Measurements from ENCODE around the gene C20orf204. TPM values are rescaled to one million over a fixed set of nuclear protein-coding genes. Genes with fewer than 3 reads are reported as not detected.
A peak's percentile ranks its signal among the peaks of the same experiment; 100 is the strongest.

The C20orf204 gene
- total RNA-seq, 4 donors from 2014 or later = 0.26 to 0.57 (median 0.57) TPM; not detected in 1

GRCh38 chr20:64069614-64070243 lies 33.7 kb downstream of the C20orf204 start:
- Histone ChIP-seq H3K36me3 (peaks cover 4 to 40% (median 6%) of the 10 kb centered on the region in 3 donors), H3K4me3 (no peak overlapping the region), H3K27me3 (no peaks in the 10 kb centered on the region), H3K27ac (no peak overlapping the region), H3K9me3 (no peaks in the 10 kb centered on the region), H3K4me1 (peaks cover 7 to 33% (median 12%) of the 10 kb centered on the region in 3 donors)
- no peak for DNase-seq
- WGBS, 2 donors = 73% methylated on average over 7 of the region's 14 CpGs; no CpG with 5 or more reads in 1 of the 2 donors
- TF ChIP-seq CTCF (IDR thresholded peaks at IDR 0.05) (peak; percentile 29 to 68 (median 47)), POLR2A (IDR thresholded peaks at IDR 0.05) (no peak)
- intact Hi-C loops (cut with DNase I) = no loop called here

GRCh38 chr20:64070244-64070993 lies 34.4 kb downstream of the C20orf204 start:
- H3K27ac ChIP-seq = no peak overlapping the region
- H3K9me3 ChIP-seq = no peaks in the 10 kb centered on the region
- H3K27me3 ChIP-seq = no peaks in the 10 kb centered on the region
- H3K4me3 ChIP-seq = no peak overlapping the region
- peaks cover 4 to 47% (median 10%) of the 10 kb centered on the region in 3 donors for H3K36me3 ChIP-seq
- intact Hi-C loops (cut with DNase I) = no loop called here
- WGBS, 2 donors = 93 to 96% methylated on average over 10 to 11 of the region's 31 CpGs
- DNase-seq = no peak
- H3K4me1 ChIP-seq = peaks cover 3 to 26% (median 7%) of the 10 kb centered on the region in 3 donors
- TF ChIP-seq CTCF (IDR thresholded peaks at IDR 0.05) = no peak
- peak in 1 of 4 donors; percentile 14 for TF ChIP-seq POLR2A (IDR thresholded peaks at IDR 0.05)

GRCh38 chr20:64071341-64072332 lies 35.7 kb downstream of the C20orf204 start:
- H3K4me1 ChIP-seq = peaks cover 3 to 27% (median 7%) of the 10 kb centered on the region in 3 donors
- no peak overlapping the region for H3K4me3 ChIP-seq
- peaks cover 4 to 49% (median 10%) of the 10 kb centered on the region in 3 donors for H3K36me3 ChIP-seq
- no peak for DNase-seq
- no peaks in the 10 kb centered on the region for H3K27me3 ChIP-seq
- TF ChIP-seq POLR2A (IDR thresholded peaks at IDR 0.05) (no peak), CTCF (IDR thresholded peaks at IDR 0.05) (no peak)
- intact Hi-C loops (cut with DNase I) = no loop called here
- no peak overlapping the region for H3K27ac ChIP-seq
- H3K9me3 ChIP-seq = no peaks in the 10 kb centered on the region
- 65 to 91% methylated on average over 13 to 14 of the region's 30 CpGs for WGBS, 2 donors

GRCh38 chr20:64072498-64073063 lies 36.6 kb downstream of the C20orf204 start:
- Histone ChIP-seq H3K27me3 (no peaks in the 10 kb centered on the region), H3K9me3 (no peaks in the 10 kb centered on the region), H3K4me3 (no peak overlapping the region), H3K27ac (no peak overlapping the region), H3K4me1 (peaks cover 0 to 30% (median 14%) of the 10 kb centered on the region in 3 donors), H3K36me3 (peaks cover 4 to 49% (median 10%) of the 10 kb centered on the region in 3 donors)
- WGBS, 2 donors = 84% methylated on average over 6 of the region's 14 CpGs; no CpG with 5 or more reads in 1 of the 2 donors
- TF ChIP-seq CTCF (IDR thresholded peaks at IDR 0.05) (no peak), POLR2A (IDR thresholded peaks at IDR 0.05) (no peak)
- intact Hi-C loops (cut with DNase I) = no loop called here
- DNase-seq = no peak

Data from esophagus squamous epithelium (tissue), 5 donors.